Right lobe of liver (tissue), 6 donors: ENCODE measurements around the gene INCA1. TPM values are rescaled to one million over a fixed set of nuclear protein-coding genes. Genes with fewer than 3 reads are reported as not detected.

ENCODE experiments used
- ATAC-seq, 4 donors: fragments of 200-7000 bp; cut with Tn5 transposase; one replicate each; pipeline ENCODE4 v1.9.1; 2020; ENCODE audit warnings: mild to moderate bottlenecking in 4 of 4, moderate library complexity in 4 of 4
- DNase-seq, 3 donors: peaks; one replicate each; pipeline ENCODE4 v3.0.0-alpha.2; 2020
- H3K27ac ChIP-seq, 3 donors: fragments of 200-600 bp; one replicate each; pipeline ENCODE4 v1.8.0; 2022
- H3K27me3 ChIP-seq, 2 donors: fragments of 200-600 bp; one replicate each; pipeline ENCODE4 v1.8.0; 2022
- H3K36me3 ChIP-seq, 4 donors: fragments of 200-600 bp; sonication (generic) in 1 of 4; one replicate each; pipeline versions ENCODE4 v1.5.1 to v1.8.0; 2017 to 2022; ENCODE audit warnings: control low read depth in 1 of 4
- H3K4me1 ChIP-seq, 4 donors: fragments of 200-600 bp; sonication (generic) in 1 of 4; one replicate each; pipeline versions ENCODE4 v1.5.1 to v1.8.0; 2017 to 2022; ENCODE audit warnings: control low read depth in 1 of 4
- H3K4me3 ChIP-seq, 3 donors: fragments of 200-600 bp; one replicate each; pipeline ENCODE4 v1.8.0; 2022
- H3K9me3 ChIP-seq, 4 donors: fragments of 200-600 bp; sonication (generic) in 1 of 4; one replicate each; pipeline versions ENCODE4 v1.5.1 to v1.8.0; 2017 to 2022; ENCODE audit warnings: control low read depth in 1 of 4
- CTCF ChIP-seq, 4 donors: fragments of 200-600 bp in 3 of 4; fragments of 450-650 bp in 1 of 4; IDR thresholded peaks; one replicate each; pipeline versions ENCODE4 v1.5.1 to v1.8.0; 2016 to 2022; ENCODE audit warnings: antibody characterized with exemption in 4 of 4, mild to moderate bottlenecking in 2 of 4
- POLR2A ChIP-seq: fragments of 450-650 bp; IDR thresholded peaks from one replicate; pipeline ENCODE4 v1.6.1; 2017; ENCODE audit warnings: antibody characterized with exemption, mild to moderate bottlenecking
- WGBS: methylation state at CpG from one replicate; pipeline ENCODE4 v1.1.6; 2018; ENCODE audit warnings: low coverage, low lambda C conversion rate; ENCODE audit not compliant: insufficient coverage; ENCODE audit errors: missing lambda C conversion rate; 5-methylcytosine and 5-hydroxymethylcytosine counted together
- intact Hi-C, 2 donors: fragments of 100-400 bp; cut with DNase I; formaldehyde crosslinking; loops; one replicate each; pipeline versions ENCODE4 v1.11.2 to v1.14.1; 2022
- total RNA-seq, 6 experiments: library from RNA; depleted of rRNA in 2 of 6; stranded (reverse); fragments of >200 nt in 2 of 6; fragmentation: NEBNext Ultra II Directional in 3 of 6; extraction: Animal tissue kit (Norgen Biotek cat#: 25700) in 3 of 6; gene quantifications; one replicate each; pipeline versions ENCODE4 v1.1.0 to v1.2.4, GENCODE V29; 2016 to 2023
- donor health status: DM: no; HTN: yes; CAD: no.
- donor health status: DM: no; HTN: no; CAD: no.
- donor health status: DM: no; HTN: no; CAD: no.
- donor health status: DM: no; HTN: yes; CAD: no.
- donor health status: DM: no; HTN: yes; CAD: no.

INCA1 gene
- total RNA-seq, 6 experiments from 2014 or later, result 0.83 to 1.3 (median 0.97) TPM; not detected in 1

DNA sequence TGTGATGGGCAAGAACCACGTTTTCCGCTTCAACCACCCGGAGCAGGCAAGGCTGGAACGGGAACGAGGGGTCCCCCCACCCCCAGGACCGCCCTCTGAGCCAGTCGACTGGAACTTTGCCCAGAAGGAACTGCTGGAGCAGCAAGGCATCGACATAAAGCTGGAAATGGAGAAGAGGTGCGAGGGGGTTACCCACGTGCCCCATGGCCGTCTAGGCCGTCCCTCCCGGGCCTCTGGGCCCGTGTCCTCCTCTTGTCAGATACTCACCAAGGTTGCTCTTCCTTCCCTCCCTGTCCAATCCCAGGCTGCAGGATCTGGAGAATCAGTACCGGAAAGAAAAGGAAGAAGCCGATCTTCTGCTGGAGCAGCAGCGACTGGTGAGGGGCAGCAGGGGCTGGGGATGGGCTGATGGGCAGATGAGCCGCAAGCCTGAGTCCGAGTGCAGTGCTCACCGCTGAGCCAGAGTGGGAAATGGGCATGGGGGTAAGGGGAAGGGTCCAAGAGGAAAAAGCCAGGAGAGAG is 23.2 kb upstream of the INCA1 start:
- Histone ChIP-seq H3K4me3 (no peak overlapping the region), H3K27ac (no peak overlapping the region), H3K36me3 (peaks cover 0 to 77% (median 43%) of the 10 kb centered on the region in 4 donors), H3K27me3 (no peaks in the 10 kb centered on the region), H3K4me1 (no peaks in the 10 kb centered on the region), H3K9me3 (no peaks in the 10 kb centered on the region)
- 97% methylated on average over 12 of the region's 20 CpGs for WGBS
- TF ChIP-seq POLR2A (no peak), CTCF (IDR thresholded peaks at IDR 0.05) (no peak)
- no peak for ATAC-seq
- intact Hi-C loops, result no loop called here
- DNase-seq, result no peak

DNA sequence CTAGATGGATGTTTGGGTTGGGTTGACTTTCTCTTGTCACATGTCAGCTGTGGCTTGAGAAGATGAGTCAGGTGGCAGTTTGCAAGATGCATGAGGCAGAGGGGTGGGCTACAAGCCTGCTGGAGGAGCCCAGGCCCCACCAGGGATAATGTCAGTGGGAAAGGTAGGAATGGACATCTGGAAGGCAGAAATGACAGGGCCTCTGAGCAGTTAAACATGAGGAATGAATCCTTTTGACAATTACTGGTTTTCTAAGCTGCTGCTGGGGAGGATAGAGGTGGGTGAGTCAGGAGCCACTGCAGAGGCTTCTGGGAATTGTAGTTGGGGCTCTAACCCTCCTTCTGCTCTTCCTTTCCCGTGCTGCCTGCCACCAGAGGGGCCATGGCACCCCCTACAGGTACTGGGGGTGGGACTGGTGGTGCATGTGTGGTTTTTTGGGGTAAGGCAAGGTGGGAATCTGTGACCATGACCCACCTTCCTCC is 22.2 kb upstream of the INCA1 start:
- Histone ChIP-seq H3K4me1 (no peaks in the 10 kb centered on the region), H3K9me3 (no peaks in the 10 kb centered on the region), H3K27me3 (no peaks in the 10 kb centered on the region), H3K27ac (no peak overlapping the region), H3K4me3 (no peak overlapping the region), H3K36me3 (peaks cover 0 to 86% (median 45%) of the 10 kb centered on the region in 4 donors)
- DNase-seq (no peak), ATAC-seq (peak in 3 of 4 donors; percentile 12 to 43 (median 30))
- 40% methylated on average over 1 of the region's 1 CpG for WGBS
- TF ChIP-seq POLR2A (no peak), CTCF (IDR thresholded peaks at IDR 0.05) (peak in 1 of 4 donors; percentile 6)
- intact Hi-C loops, result no loop called here

DNA sequence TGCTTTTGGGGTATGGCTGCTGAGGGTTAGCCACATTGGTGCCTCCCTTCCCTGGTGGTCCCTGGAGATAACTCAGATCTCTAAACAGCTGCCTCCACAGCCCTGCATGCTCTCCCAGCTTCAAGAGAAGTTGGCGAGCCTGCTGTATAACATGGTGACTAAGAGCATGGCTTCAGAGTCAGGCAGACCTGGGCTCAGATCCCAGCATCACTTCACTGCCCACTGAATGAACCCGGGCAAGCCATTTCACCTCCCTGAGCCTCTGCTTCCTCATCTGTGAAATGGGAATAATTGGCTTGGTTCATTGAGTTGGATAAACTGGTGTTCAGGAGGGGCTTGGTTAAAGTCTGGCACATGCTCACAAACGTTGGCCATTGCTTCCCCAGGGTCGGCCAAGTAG is 17.0 kb upstream of the INCA1 start:
- Histone ChIP-seq H3K36me3 (peaks cover 0 to 74% (median 35%) of the 10 kb centered on the region in 4 donors), H3K9me3 (no peaks in the 10 kb centered on the region), H3K4me1 (no peaks in the 10 kb centered on the region), H3K4me3 (no peak overlapping the region), H3K27ac (no peak overlapping the region), H3K27me3 (no peaks in the 10 kb centered on the region)
- intact Hi-C loops, result no loop called here
- DNase-seq (no peak), ATAC-seq (no peak)
- TF ChIP-seq POLR2A (no peak), CTCF (IDR thresholded peaks at IDR 0.05) (no peak)
- WGBS, result 78% methylated on average over 1 of the region's 4 CpGs

DNA sequence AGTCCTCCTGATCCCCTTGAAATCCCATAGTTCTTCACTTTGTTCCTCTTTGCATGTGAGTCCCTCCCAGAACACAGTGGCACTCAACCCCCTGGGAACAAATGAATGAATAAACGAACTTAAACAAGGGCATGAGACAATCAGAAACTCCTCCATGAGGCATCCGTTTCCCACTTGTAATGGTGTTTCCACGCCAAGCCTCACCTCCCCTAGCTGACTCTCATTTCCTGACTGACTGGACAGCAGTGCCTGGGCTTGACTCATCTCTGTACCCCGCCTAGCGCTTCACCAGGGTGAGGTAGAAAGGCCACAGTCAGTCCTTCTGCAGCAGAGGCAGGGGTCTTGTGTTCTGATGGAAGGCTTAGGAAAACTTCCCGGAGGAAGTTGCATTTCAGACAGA is 14.6 kb upstream of the INCA1 start:
- H3K27ac ChIP-seq, result no peak overlapping the region
- ATAC-seq (no peak), DNase-seq (no peak)
- no peaks in the 10 kb centered on the region for H3K9me3 ChIP-seq
- peaks cover 0 to 69% (median 38%) of the 10 kb centered on the region in 4 donors for H3K36me3 ChIP-seq
- WGBS, result 71% methylated on average over 3 of the region's 6 CpGs
- no peaks in the 10 kb centered on the region for H3K27me3 ChIP-seq
- TF ChIP-seq POLR2A (no peak), CTCF (IDR thresholded peaks at IDR 0.05) (no peak)
- intact Hi-C loops, result no loop called here
- H3K4me3 ChIP-seq, result no peak overlapping the region
- no peaks in the 10 kb centered on the region for H3K4me1 ChIP-seq
